Effector memory CD4-positive, alpha-beta T cell (primary cell): Measurements from ENCODE around the gene KLHL30.
A peak's percentile ranks its signal among the peaks of the same experiment; 100 is the strongest.

Experiments used
- DNase-seq, 3 donors: peaks; one replicate each; pipeline ENCODE4 v3.0.0-alpha.2; 2020
- H3K27ac ChIP-seq: 2 replicates; pipeline ENCODE4 v1.7.0; 2013; ENCODE audit warnings: mild to moderate bottlenecking, low read length, moderate library complexity; ENCODE audit not compliant: insufficient read depth, poor library complexity, severe bottlenecking
- H3K27me3 ChIP-seq: replicated peaks from 2 replicates; pipeline ENCODE4 v1.7.0; 2013; ENCODE audit warnings: mild to moderate bottlenecking, low read length; ENCODE audit not compliant: insufficient read depth, control insufficient read depth, poor library complexity, severe bottlenecking
- H3K36me3 ChIP-seq: 2 replicates; pipeline ENCODE4 v1.7.0; 2013; ENCODE audit warnings: mild to moderate bottlenecking, low read length, moderate library complexity; ENCODE audit not compliant: control insufficient read depth, insufficient read depth
- H3K4me1 ChIP-seq: 2 replicates; pipeline ENCODE4 v1.7.0; 2013; ENCODE audit warnings: low read length, mild to moderate bottlenecking; ENCODE audit not compliant: control insufficient read depth, insufficient read depth, poor library complexity, severe bottlenecking
- H3K4me3 ChIP-seq: 2 replicates; pipeline ENCODE4 v1.7.0; 2013; ENCODE audit warnings: low read length, low read depth, mild to moderate bottlenecking; ENCODE audit not compliant: insufficient read depth, poor library complexity, severe bottlenecking
- H3K9me3 ChIP-seq: 2 replicates; pipeline ENCODE4 v1.7.0; 2013; ENCODE audit warnings: mild to moderate bottlenecking, low read length, moderate library complexity; ENCODE audit not compliant: control insufficient read depth

The KLHL30 gene

DNA sequence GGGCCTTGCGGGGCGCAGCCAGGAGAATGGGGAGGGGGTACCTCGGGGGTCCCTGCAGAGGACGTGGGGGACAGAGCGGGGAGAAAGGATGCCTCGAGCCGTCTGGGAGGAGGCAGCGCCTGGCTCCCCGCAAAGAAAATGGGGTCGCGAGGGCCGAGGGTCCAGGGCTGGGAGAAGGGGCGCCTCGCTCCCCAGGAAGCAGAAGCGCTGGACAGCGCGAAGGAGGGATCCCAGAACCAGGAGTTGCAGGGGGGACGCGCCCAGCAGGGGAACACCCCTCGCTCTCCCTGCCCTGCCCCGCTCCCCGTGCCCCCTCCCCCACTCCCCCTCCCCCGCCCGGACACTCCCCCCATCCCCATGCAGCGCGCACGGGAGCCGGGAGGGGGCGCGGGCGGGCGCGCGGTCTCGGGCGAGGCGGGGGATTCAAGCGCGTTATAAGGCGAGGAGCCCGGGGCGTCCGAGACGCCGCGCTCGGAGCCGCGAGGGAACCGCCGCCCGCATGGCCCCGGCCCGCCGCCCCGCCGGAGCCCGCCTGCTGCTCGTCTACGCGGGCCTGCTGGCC lies 20.1 kb downstream of the KLHL30 start, which contains the start of gene ERFE:
ERFE (plus strand) TSS at position 462 of the 562 bp plus-strand sequence; CDS start at position 500, 38 bp downstream.
- H3K27ac ChIP-seq = no peak within 1 kb of the TSS
- H3K36me3 ChIP-seq = no peaks in the 10 kb centered on the region
- H3K9me3 ChIP-seq = no peaks in the 10 kb centered on the region
- peak within 1 kb of the TSS; percentile 29 for H3K4me3 ChIP-seq
- DNase-seq = peak in 1 of 3 donors; percentile 6
- peaks cover 17% of the 10 kb centered on the region for H3K27me3 ChIP-seq
- H3K4me1 ChIP-seq = peaks cover 5% of the 10 kb centered on the region

DNA sequence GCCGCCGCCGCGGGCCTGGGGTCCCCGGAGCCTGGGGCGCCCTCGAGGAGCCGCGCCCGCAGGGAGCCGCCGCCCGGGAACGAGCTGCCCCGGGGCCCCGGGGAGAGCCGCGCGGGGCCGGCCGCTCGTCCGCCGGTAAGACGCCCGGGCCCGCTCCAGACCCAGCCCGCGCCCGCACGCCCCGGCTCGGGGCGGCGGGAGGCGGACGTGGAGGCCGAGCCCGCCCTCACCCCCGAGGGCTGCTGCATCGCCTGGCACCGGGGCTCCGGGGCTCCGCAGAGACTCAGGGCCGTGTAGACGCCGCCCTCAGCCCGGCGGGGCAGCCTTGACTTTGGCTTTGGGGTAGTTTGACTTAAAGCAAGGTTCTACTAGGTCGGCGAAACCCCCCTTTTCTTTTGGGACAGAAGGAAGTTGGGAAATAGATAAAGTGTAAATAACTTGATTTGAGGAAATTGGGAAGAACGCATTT lies 20.6 kb downstream of the KLHL30 start:
- Histone ChIP-seq H3K4me1 (peaks cover 5% of the 10 kb centered on the region), H3K4me3 (peak overlapping the region; percentile 29)
- no peak for DNase-seq

DNA sequence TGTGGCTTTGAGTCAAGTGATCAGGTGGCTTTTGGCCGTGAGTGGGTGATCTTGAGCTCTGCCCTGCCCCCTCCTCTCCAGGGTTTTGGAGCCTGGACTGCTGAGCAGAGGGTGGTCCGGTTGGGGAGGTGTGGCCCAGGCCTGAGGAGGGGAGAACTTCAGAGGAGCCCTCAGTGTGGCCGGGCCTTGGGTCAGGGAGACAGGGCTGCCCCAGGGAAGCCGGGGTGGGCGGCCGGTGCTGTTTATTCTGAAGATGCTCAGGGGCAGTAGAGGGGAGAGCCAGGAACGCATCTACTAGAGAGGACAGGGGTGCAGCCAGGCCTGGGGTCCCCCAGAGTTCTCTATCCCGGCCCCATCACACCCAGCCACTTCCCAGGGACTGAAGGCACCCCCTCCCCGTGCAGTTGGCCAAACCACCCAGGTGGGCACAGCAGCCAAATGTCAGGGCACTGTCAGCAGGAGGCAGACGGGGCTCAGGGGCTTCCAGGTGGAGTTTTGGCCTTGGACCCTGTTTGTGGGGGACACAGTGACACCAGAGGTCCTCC lies 21.3 kb downstream of the KLHL30 start:
- no peak for DNase-seq
- Histone ChIP-seq H3K27ac (no peak overlapping the region), H3K4me3 (no peak overlapping the region), H3K9me3 (no peaks in the 10 kb centered on the region), H3K36me3 (no peaks in the 10 kb centered on the region), H3K4me1 (peaks cover 5% of the 10 kb centered on the region), H3K27me3 (peaks cover 17% of the 10 kb centered on the region)

More for the DNA sequence above, 20.6 kb downstream of the KLHL30 start:
- Histone ChIP-seq H3K36me3 (no peaks in the 10 kb centered on the region), H3K27me3 (peaks cover 17% of the 10 kb centered on the region), H3K27ac (no peak overlapping the region), H3K9me3 (no peaks in the 10 kb centered on the region)

DNA sequence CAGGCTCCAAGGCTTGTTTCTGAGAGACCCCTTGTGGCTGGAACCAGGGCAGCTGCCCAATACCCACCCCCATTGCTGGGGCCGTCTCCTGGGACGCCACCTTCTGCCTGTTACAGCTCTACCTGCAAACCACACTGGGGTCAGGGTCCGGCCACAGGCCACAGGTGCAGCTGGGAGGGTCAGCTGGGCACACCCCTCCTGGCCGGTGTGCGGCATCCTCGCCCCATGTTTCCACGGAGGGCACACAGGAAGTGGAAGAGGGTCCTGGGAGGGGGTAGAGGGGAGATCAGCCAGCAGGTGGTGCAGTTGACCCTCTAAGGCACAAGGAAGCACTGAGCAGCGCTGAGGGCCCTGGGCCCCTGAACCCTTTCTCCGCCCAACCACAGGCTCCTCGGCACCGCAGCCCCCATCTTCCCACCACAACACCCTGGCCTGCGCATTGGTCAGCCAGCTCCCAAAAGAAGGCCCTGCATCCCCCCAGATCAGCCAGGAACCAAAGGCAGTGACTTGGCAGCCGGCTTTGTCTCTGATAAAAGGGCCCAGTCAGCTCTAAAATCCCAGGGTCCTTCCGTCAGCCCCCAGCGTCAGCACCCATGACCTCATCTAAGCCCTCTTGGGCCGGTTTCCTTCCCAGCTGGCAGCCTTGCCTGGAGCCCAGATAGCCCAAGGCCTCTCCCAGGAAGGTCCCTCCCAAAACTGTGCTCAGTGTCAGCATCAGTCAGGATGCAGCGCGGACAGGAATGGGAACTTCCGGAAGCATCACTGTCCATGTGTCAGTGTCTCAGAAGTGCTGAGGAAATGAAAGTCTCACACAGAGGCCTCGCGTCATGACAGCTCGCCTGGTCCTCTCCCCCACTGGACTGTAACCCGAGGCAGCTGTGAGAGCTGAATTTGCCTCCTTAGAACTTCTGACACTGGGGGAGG lies 22.0 kb downstream of the KLHL30 start:
- Histone ChIP-seq H3K4me3 (no peak overlapping the region), H3K27ac (no peak overlapping the region), H3K36me3 (no peaks in the 10 kb centered on the region), H3K4me1 (peaks cover 5% of the 10 kb centered on the region), H3K27me3 (peaks cover 17% of the 10 kb centered on the region), H3K9me3 (no peaks in the 10 kb centered on the region)
- no peak for DNase-seq

DNA sequence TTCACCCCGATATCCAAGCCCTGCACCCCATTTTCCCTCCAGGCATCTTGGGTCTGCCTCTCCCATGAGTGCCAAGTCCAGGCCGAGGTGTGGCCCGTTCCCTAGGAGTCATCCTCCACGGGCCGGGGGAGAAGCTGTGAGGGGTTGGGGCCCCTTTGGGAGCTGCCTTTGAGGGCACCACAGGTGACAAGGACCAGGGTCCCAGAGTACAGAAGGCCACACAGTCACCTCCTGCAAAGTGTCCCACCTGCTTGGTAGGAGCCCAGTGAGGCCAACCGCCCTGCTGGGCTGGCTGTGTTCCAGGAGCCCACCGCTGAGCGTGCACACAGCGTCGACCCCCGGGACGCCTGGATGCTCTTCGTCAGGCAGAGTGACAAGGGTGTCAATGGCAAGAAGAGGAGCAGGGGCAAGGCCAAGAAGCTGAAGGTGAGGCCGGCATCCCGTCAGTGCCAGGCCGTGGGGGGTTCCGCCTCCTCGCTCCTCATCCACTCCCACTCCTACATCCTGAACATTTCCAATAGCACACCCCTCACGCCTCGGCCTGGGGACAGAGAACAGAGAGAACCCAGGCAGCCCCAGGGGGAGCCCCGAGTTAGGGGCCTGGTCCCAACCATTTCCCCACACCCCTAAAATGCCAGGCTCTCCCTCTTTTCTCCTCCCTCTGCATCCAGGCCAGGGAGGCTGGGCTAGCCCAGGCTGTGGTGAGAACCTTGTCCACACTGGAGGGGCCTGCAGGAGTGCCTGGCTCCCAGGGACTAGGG lies 23.0 kb downstream of the KLHL30 start:
- H3K4me1 ChIP-seq = peaks cover 5% of the 10 kb centered on the region
- no peak for DNase-seq
- H3K4me3 ChIP-seq = no peak overlapping the region
- peaks cover 17% of the 10 kb centered on the region for H3K27me3 ChIP-seq
- no peak overlapping the region for H3K27ac ChIP-seq
- no peaks in the 10 kb centered on the region for H3K9me3 ChIP-seq
- H3K36me3 ChIP-seq = no peaks in the 10 kb centered on the region

DNA sequence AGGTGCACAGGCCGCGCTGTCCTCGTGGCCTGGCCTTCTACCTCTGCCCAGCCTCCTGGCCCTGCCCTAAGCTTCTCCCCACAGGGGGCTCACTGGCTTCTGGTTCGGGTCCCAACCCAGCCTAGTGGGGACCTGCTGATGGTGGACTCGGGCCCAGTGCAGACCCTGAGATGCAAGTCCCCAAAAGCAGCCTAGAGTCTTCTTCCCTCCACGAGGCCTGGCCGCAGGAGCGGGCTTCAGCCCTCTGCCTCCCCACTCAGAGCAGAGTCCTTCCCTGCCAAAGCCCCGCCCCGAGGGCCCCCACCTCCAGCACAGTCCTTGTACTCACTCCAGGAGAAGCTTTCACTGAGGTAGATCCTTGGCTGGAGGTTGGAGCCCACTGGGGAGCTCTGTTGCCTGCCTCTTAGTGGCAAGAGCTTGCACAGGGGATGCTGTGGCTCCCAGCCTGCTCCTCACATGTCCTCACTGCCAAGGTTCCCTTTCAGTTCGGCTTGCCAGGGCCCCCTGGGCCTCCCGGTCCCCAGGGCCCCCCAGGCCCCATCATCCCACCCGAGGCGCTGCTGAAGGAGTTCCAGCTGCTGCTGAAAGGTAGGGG lies 23.9 kb downstream of the KLHL30 start:
- DNase-seq = no peak
- Histone ChIP-seq H3K4me3 (no peak overlapping the region), H3K27ac (no peak overlapping the region), H3K27me3 (peaks cover 17% of the 10 kb centered on the region), H3K36me3 (no peaks in the 10 kb centered on the region), H3K9me3 (no peaks in the 10 kb centered on the region), H3K4me1 (peaks cover 5% of the 10 kb centered on the region)

DNA sequence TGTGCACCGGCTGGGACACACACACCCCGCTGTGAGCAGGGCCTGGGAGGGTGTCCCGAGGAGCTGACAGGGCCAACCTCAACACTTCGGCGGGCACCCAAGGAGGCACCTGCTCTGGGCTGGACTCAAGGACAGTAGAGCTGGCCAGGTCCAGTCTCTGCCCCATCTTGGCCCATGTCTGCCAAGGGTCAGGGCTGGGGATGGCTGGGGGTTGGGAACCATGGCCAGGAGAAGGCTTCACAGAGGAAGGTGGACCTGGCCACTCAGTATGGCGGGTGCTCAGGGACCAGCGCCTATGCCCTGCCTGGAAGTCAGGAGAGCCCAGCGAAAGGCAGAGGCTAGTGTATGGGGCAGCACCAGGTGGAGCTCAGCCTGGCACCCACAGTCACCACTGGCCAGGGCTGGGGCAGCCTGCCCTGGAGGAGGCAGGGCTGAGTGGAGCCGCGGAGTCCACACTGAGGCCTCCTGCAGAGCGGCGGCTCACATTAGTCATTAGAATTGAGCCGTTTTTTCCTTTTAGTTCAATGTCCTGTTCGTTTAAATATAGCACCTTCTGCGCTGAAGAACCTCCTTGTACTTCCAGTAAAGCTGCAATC lies 24.5 kb downstream of the KLHL30 start:
- no peak overlapping the region for H3K27ac ChIP-seq
- H3K4me3 ChIP-seq = no peak overlapping the region
- no peak for DNase-seq
- H3K4me1 ChIP-seq = peaks cover 5% of the 10 kb centered on the region
- no peaks in the 10 kb centered on the region for H3K9me3 ChIP-seq
- H3K27me3 ChIP-seq = peaks cover 17% of the 10 kb centered on the region
- H3K36me3 ChIP-seq = no peaks in the 10 kb centered on the region

DNA sequence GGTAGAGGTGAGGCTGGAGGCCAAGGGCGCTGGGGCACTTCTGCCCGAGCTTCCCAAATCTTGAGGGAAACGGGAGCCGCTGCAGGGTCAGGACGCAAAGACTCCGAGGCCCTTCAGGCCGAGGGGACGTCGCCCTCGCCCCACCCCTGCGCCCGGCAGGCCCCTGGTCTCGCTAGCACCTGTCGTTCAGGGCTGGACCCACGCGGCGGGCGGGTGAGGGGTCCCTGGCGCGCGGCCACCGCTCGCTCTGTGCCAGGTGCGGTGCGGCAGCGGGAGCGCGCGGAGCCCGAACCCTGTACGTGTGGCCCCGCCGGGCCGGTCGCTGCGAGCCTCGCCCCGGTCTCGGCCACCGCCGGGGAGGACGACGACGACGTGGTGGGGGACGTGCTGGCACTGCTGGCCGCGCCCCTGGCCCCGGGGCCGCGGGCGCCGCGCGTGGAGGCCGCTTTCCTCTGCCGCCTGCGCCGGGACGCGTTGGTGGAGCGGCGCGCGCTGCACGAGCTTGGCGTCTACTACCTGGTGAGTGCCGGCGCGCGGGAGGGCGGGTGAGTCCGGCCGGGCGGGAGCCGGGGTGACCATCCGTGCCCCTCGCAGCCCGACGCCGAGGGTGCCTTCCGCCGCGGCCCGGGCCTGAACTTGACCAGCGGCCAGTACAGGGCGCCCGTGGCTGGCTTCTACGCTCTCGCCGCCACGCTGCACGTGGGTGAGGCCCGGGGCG lies 25.2 kb downstream of the KLHL30 start:
- no peak overlapping the region for H3K4me3 ChIP-seq
- H3K27ac ChIP-seq = no peak overlapping the region
- H3K36me3 ChIP-seq = no peaks in the 10 kb centered on the region
- H3K4me1 ChIP-seq = peaks cover 5% of the 10 kb centered on the region
- peaks cover 17% of the 10 kb centered on the region for H3K27me3 ChIP-seq
- H3K9me3 ChIP-seq = no peaks in the 10 kb centered on the region
- DNase-seq = no peak

DNA sequence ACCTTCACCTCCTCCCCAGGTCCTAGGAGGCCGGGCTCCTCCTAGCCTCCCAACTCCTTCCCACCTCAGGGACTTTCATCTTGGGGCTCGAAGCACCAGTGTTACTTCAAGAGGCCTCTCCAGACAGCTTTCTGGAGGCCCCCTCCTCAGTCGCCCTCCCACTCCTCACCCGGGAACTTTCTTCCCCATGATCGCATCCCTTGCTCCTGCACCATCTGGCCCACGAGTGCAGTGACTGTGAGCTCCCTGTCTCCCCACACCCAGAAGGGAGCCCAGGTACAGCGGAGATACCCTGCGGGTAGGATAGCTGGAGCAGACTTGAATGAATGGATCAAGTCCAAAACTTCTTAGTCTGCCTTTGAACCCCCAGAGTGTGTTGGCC lies 26.4 kb downstream of the KLHL30 start:
- H3K27ac ChIP-seq = no peak overlapping the region
- peaks cover 9% of the 10 kb centered on the region for H3K27me3 ChIP-seq
- peaks cover 9% of the 10 kb centered on the region for H3K36me3 ChIP-seq
- H3K4me3 ChIP-seq = no peak overlapping the region
- DNase-seq = no peak
- H3K9me3 ChIP-seq = no peaks in the 10 kb centered on the region
- peaks cover 4% of the 10 kb centered on the region for H3K4me1 ChIP-seq
